Measurements from ENCODE around the gene ANTXRL. TPM values are rescaled to one million over a fixed set of nuclear protein-coding genes. Genes with fewer than 3 reads are reported as not detected.

Gene ANTXRL
- total and polyA plus RNA-seq, 2 experiments from 2014 or later: not detected

DNA sequence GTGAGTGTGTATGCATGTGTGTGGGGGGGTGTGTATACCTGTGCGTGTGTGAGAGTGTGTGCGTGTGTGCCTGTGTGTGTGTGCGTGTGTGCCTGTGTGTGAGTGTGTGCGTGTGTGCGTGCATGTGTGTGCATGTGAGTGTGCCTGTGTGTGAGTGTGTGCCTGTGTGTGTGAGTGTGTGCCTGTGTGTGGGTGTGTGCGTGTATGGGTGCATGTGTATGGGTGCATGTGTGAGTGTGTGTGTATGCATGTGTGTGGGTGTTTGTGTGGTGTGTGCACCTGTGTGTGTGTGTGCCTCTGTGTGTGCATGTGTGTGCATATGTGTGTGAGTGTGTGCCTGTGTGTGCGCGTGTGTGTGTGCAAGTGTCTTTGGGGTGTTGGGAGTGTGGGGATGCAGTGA, 6.4 kb downstream of the ANTXRL start (continued):
- TF ChIP-seq, protein P1, sequence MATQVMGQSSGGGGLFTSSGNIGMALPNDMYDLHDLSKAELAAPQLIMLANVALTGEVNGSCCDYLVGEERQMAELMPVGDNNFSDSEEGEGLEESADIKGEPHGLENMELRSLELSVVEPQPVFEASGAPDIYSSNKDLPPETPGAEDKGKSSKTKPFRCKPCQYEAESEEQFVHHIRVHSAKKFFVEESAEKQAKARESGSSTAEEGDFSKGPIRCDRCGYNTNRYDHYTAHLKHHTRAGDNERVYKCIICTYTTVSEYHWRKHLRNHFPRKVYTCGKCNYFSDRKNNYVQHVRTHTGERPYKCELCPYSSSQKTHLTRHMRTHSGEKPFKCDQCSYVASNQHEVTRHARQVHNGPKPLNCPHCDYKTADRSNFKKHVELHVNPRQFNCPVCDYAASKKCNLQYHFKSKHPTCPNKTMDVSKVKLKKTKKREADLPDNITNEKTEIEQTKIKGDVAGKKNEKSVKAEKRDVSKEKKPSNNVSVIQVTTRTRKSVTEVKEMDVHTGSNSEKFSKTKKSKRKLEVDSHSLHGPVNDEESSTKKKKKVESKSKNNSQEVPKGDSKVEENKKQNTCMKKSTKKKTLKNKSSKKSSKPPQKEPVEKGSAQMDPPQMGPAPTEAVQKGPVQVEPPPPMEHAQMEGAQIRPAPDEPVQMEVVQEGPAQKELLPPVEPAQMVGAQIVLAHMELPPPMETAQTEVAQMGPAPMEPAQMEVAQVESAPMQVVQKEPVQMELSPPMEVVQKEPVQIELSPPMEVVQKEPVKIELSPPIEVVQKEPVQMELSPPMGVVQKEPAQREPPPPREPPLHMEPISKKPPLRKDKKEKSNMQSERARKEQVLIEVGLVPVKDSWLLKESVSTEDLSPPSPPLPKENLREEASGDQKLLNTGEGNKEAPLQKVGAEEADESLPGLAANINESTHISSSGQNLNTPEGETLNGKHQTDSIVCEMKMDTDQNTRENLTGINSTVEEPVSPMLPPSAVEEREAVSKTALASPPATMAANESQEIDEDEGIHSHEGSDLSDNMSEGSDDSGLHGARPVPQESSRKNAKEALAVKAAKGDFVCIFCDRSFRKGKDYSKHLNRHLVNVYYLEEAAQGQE (IDR thresholded peaks at IDR 0.05; ENCODE audit: unreplicated experiment): no peak
- TF ChIP-seq, protein P2, sequence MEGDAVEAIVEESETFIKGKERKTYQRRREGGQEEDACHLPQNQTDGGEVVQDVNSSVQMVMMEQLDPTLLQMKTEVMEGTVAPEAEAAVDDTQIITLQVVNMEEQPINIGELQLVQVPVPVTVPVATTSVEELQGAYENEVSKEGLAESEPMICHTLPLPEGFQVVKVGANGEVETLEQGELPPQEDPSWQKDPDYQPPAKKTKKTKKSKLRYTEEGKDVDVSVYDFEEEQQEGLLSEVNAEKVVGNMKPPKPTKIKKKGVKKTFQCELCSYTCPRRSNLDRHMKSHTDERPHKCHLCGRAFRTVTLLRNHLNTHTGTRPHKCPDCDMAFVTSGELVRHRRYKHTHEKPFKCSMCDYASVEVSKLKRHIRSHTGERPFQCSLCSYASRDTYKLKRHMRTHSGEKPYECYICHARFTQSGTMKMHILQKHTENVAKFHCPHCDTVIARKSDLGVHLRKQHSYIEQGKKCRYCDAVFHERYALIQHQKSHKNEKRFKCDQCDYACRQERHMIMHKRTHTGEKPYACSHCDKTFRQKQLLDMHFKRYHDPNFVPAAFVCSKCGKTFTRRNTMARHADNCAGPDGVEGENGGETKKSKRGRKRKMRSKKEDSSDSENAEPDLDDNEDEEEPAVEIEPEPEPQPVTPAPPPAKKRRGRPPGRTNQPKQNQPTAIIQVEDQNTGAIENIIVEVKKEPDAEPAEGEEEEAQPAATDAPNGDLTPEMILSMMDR (conservative IDR thresholded peaks at IDR 0.05; ENCODE audit: low read depth in 2 of 2): no peak
- TF ChIP-seq, protein P3, sequence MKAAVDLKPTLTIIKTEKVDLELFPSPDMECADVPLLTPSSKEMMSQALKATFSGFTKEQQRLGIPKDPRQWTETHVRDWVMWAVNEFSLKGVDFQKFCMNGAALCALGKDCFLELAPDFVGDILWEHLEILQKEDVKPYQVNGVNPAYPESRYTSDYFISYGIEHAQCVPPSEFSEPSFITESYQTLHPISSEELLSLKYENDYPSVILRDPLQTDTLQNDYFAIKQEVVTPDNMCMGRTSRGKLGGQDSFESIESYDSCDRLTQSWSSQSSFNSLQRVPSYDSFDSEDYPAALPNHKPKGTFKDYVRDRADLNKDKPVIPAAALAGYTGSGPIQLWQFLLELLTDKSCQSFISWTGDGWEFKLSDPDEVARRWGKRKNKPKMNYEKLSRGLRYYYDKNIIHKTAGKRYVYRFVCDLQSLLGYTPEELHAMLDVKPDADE (IDR thresholded peaks at IDR 0.05): no peak

DNA sequence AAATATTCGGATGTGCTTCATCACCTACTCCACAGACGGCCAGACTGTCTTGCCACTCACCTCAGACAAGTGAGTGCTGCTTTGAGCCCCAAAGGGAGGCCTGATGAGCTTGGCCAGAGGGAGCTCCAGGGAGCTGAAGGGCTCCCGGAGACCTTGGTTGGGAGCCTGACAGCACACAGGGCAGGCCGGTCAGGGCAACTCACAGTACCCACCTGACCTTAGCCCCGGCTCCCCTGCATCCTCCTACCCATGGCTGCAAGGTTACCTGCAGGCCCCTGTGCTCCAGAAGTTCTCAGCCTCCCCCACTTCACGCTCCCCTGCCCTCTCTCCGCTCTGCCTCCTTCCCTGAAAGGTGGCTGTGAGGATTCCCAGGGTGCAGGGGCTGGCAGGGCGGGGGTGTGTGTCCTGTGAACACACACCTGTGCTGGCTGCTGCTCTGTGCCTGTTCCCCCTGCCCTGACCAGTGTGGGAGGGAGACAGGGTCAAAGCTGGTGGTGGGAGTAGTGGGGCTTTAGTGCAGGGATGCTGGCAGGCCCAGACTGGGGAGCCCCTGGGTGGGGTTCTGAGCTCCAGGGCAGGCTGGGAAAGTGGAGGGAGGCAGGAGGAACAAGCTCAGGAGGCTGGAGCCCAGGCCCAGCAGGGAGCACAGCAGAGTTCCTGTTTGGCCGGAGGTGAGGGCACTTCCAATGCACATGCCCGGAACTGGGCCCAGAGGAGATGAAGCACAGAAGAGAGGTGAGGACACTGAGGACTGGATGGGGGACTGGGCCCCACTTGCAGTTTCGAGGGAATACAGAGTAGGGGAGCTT, 7.2 kb downstream of the ANTXRL start:
- peaks cover 12% of the 10 kb centered on the region for H3K27me3 Mint-ChIP-seq (ENCODE audit: insufficient read depth, low read depth, poor library complexity)
- H3K4me1 Mint-ChIP-seq: peaks cover 24% of the 10 kb centered on the region
- H3K36me3 ChIP-seq (ENCODE audit: insufficient read depth): no peaks in the 10 kb centered on the region

More for the DNA sequence above, 7.2 kb downstream of the ANTXRL start:
- H2AFZ ChIP-seq: no peak overlapping the region; the same call in 1 of the 2 replicates
- no peaks in the 10 kb centered on the region for H3K27me3 ChIP-seq (ENCODE audit: insufficient read depth)
- H3K9me3 Mint-ChIP-seq: no peaks in the 10 kb centered on the region; the same call in 2 of the 3 replicates
- no peaks in the 10 kb centered on the region for H3K36me3 Mint-ChIP-seq (ENCODE audit: low read depth)
- H3K27ac ChIP-seq (ENCODE audit: low read depth): no peak overlapping the region
- no peaks in the 10 kb centered on the region for H3F3A ChIP-seq (replicated peaks; ENCODE audit: low read depth)
- H3K4me3 Mint-ChIP-seq: no peak overlapping the region
- no peaks in the 10 kb centered on the region for H4K20me1 ChIP-seq (replicated peaks; ENCODE audit: insufficient read depth)
- DNase-seq (ENCODE audit: low spot score) (no peak), ATAC-seq (no peak)
- H3K4me2 ChIP-seq: no peak overlapping the region
- H3K4me1 ChIP-seq (ENCODE audit: insufficient read depth): no peaks in the 10 kb centered on the region
- H3K4me3 ChIP-seq: no peak overlapping the region
- TF ChIP-seq ZNF331 (CRISPR knock-in tag; IDR thresholded peaks at IDR 0.05; ENCODE audit: low read depth): no peak
- TF ChIP-seq, protein P2 (conservative IDR thresholded peaks at IDR 0.05; ENCODE audit: low read depth in 2 of 2): peak in 1 of 2 experiments; percentile 11; a peak in 1 of 4 replicates
- no peaks in the 10 kb centered on the region; the same call in 1 of the 2 replicates for H3K9me2 ChIP-seq (ENCODE audit: insufficient read depth)
- H3K79me2 ChIP-seq (replicated peaks; ENCODE audit: insufficient read depth): no peaks in the 10 kb centered on the region
- no peak overlapping the region for H3K27ac Mint-ChIP-seq

Data from GM23338 (cell line).